ENCODE results near the gene ARL10.

- TF ChIP-seq, protein P1, sequence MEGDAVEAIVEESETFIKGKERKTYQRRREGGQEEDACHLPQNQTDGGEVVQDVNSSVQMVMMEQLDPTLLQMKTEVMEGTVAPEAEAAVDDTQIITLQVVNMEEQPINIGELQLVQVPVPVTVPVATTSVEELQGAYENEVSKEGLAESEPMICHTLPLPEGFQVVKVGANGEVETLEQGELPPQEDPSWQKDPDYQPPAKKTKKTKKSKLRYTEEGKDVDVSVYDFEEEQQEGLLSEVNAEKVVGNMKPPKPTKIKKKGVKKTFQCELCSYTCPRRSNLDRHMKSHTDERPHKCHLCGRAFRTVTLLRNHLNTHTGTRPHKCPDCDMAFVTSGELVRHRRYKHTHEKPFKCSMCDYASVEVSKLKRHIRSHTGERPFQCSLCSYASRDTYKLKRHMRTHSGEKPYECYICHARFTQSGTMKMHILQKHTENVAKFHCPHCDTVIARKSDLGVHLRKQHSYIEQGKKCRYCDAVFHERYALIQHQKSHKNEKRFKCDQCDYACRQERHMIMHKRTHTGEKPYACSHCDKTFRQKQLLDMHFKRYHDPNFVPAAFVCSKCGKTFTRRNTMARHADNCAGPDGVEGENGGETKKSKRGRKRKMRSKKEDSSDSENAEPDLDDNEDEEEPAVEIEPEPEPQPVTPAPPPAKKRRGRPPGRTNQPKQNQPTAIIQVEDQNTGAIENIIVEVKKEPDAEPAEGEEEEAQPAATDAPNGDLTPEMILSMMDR (IDR thresholded peaks at IDR 0.05), result no peak
- TF ChIP-seq USF2 (IDR thresholded peaks at IDR 0.05; ENCODE audit: borderline replicate concordance, low read depth, low read length), result no peak
- TF ChIP-seq REST (IDR thresholded peaks at IDR 0.05; ENCODE audit: low read depth, low read length), result no peak
- TF ChIP-seq RAD21 (IDR thresholded peaks at IDR 0.05; ENCODE audit: low read length), result no peak
- TF ChIP-seq ELF1 (IDR thresholded peaks at IDR 0.05), result no peak
- TF ChIP-seq RXRA (IDR thresholded peaks at IDR 0.05; ENCODE audit: borderline replicate concordance, low read depth), result no peak
- TF ChIP-seq EP300 (IDR thresholded peaks at IDR 0.05; ENCODE audit: borderline replicate concordance in 1 of 2, low read depth in 1 of 2, low read length in 1 of 2), result no peak
- TF ChIP-seq SMC3 (IDR thresholded peaks at IDR 0.05; ENCODE audit: low read depth, low read length), result no peak
- TF ChIP-seq FOXJ3 (CRISPR knock-in tag; IDR thresholded peaks at IDR 0.05), result no peak
- TF ChIP-seq MXI1 (IDR thresholded peaks at IDR 0.05; ENCODE audit: low read depth, low read length), result no peak
- TF ChIP-seq EZH2phosphoT487 (IDR thresholded peaks at IDR 0.05; ENCODE audit: borderline replicate concordance, low read depth), result no peak
- TF ChIP-seq MAX (IDR thresholded peaks at IDR 0.05; ENCODE audit: low read depth), result no peak
- TF ChIP-seq NFIC (IDR thresholded peaks at IDR 0.05; ENCODE audit: borderline replicate concordance), result no peak
- no peak for TF ChIP-seq RFX5 (IDR thresholded peaks at IDR 0.05; ENCODE audit: low read length)
Measured at GRCh38 chr5:176400382-176401156, 35.3 kb downstream of the ARL10 start.

Measured in SK-N-SH (cell line).